ENCODE data around the gene LIN37.

The LIN37 gene

GRCh38 chr19:35734273-35734672 lies 14.1 kb upstream of the LIN37 start:
- DNase-seq (ENCODE audit: low spot score) = no peak
- no peak for FAIRE-seq

- DNase-seq (ENCODE audit: low spot score) (no peak), FAIRE-seq (no peak)
Measured at GRCh38 chr19:35734889-35735288, 13.5 kb upstream of the LIN37 start.

GRCh38 chr19:35736913-35737886 lies 11.2 kb upstream of the LIN37 start:
- DNase-seq (ENCODE audit: low spot score) (no peak), FAIRE-seq (no peak)

GRCh38 chr19:35738021-35738886 lies 10.1 kb upstream of the LIN37 start:
- no peak for DNase-seq (ENCODE audit: low spot score)
- peak; percentile 50 for FAIRE-seq

- DNase-seq (ENCODE audit: low spot score) (no peak), FAIRE-seq (no peak)
Measured at GRCh38 chr19:35738887-35739229, 9.5 kb upstream of the LIN37 start.

- no peak for DNase-seq (ENCODE audit: low spot score)
- no peak for FAIRE-seq
Measured at GRCh38 chr19:35739275-35740107, 8.9 kb upstream of the LIN37 start.

- DNase-seq (ENCODE audit: low spot score) = no peak
- no peak for FAIRE-seq
Measured at GRCh38 chr19:35740108-35740422, 8.3 kb upstream of the LIN37 start.

- DNase-seq (ENCODE audit: low spot score) (peak; percentile 93), FAIRE-seq (no peak)
Measured at GRCh38 chr19:35740423-35741202, 7.8 kb upstream of the LIN37 start.

- no peak for FAIRE-seq
- DNase-seq (ENCODE audit: low spot score) = no peak
Measured at GRCh38 chr19:35741203-35741515, 7.2 kb upstream of the LIN37 start.

GRCh38 chr19:35742121-35742724 lies 6.2 kb upstream of the LIN37 start, which contains the start of gene IGFLR1:
IGFLR1 (minus strand) TSS chr19:35742452; CDS start chr19:35741180, 1,272 bp downstream.
- no peak for FAIRE-seq
- no peak for DNase-seq (ENCODE audit: low spot score)

GRCh38 chr19:35743640-35744429 lies 4.5 kb upstream of the LIN37 start:
- DNase-seq (ENCODE audit: low spot score) (no peak), FAIRE-seq (no peak)

- FAIRE-seq = no peak
- peak; percentile 93 for DNase-seq (ENCODE audit: low spot score)
Measured at GRCh38 chr19:35744430-35745327, 3.7 kb upstream of the LIN37 start.

GRCh38 chr19:35745328-35746086 lies 2.9 kb upstream of the LIN37 start, which contains the start of the genes PSENEN and U2AF1L4:
PSENEN (plus strand) TSS chr19:35745651; CDS start chr19:35745931, 280 bp downstream.
U2AF1L4 (minus strand) TSS chr19:35745418; CDS start chr19:35745391, 27 bp downstream.
- DNase-seq (ENCODE audit: low spot score) (peak; percentile 96), FAIRE-seq (no peak)

GRCh38 chr19:35746087-35746462 lies 2.3 kb upstream of the LIN37 start:
- DNase-seq (ENCODE audit: low spot score) (no peak), FAIRE-seq (no peak)

GRCh38 chr19:35746531-35746930 lies 1.8 kb upstream of the LIN37 start:
- FAIRE-seq (no peak), DNase-seq (ENCODE audit: low spot score) (no peak)

- no peak for FAIRE-seq
- no peak for DNase-seq (ENCODE audit: low spot score)
Measured at GRCh38 chr19:35750167-35750566, 1.8 kb downstream of the LIN37 start.
